H1 (cell line): ENCODE results near the gene POTEF. TPM values are rescaled to one million over a fixed set of nuclear protein-coding genes. Genes with fewer than 3 reads are reported as not detected.
"Not testable (repeated sequence)": the region's sequence is repeated elsewhere in the genome, so short reads cannot be mapped to it uniquely, and the experiment has no call there.

Experiments
- CTCF ChIA-PET: fragments of 300-600 bp; sonication (Branson Sonifier 250); formaldehyde crosslinking; loops from one replicate; lab custom pipeline; 2021; ENCODE audit not compliant: partially characterized antibody; lab: Charles Lee
- POLR2A ChIA-PET: fragments of 300-600 bp; sonication (Branson Sonifier 250); formaldehyde crosslinking; loops from one replicate; lab custom pipeline; 2021; ENCODE audit warnings: inconsistent platforms; ENCODE audit not compliant: partially characterized antibody; lab: Charles Lee
- DNase-seq, 2 experiments: peaks; one replicate each; pipeline versions ENCODE4 v3.0.0 to v3.0.0-alpha.2; 2010 to 2022; ENCODE audit warnings: low spot score in 2 of 2, low read depth in 1 of 2, mixed read lengths in 1 of 2
- FAIRE-seq: peaks from 2 replicates; lab custom pipeline; 2011; peaks lifted over from hg19 to GRCh38; lab: Jason Lieb, UNC
- H2AFZ ChIP-seq: 2 replicates; pipeline ENCODE4 v1.8.1; 2012; ENCODE audit warnings: low read length, inconsistent platforms
- H2AK5ac ChIP-seq: 2 replicates; pipeline ENCODE4 v1.6.1; 2013; ENCODE audit warnings: low read depth, low read length
- H2BK120ac ChIP-seq: replicated peaks from 2 replicates; pipeline ENCODE3; 2013; ENCODE audit warnings: low read depth, low read length, inconsistent platforms
- H2BK12ac ChIP-seq: 2 replicates; pipeline ENCODE4 v1.6.1; 2013; ENCODE audit warnings: low read depth, low read length
- H2BK15ac ChIP-seq: 2 replicates; pipeline ENCODE4 v1.6.1; 2013; ENCODE audit warnings: low read length
- H2BK20ac ChIP-seq: 2 replicates; pipeline ENCODE4 v1.6.1; 2013; ENCODE audit warnings: low read length
- H2BK5ac ChIP-seq: 2 replicates; pipeline ENCODE4 v1.6.1; 2013; ENCODE audit warnings: low read depth, low read length
- H3K14ac ChIP-seq: 2 replicates; pipeline ENCODE4 v1.6.1; 2013; ENCODE audit warnings: inconsistent platforms; ENCODE audit not compliant: insufficient read length
- H3K18ac ChIP-seq: 2 replicates; pipeline ENCODE4 v1.6.1; 2013; ENCODE audit warnings: low read length; ENCODE audit errors: extremely low read depth
- H3K23ac ChIP-seq: 2 replicates; pipeline ENCODE4 v1.6.1; 2013; ENCODE audit warnings: inconsistent platforms; ENCODE audit not compliant: insufficient read length
- H3K23me2 ChIP-seq: 2 replicates; pipeline ENCODE4 v1.6.1; 2013; ENCODE audit warnings: low read depth, low read length
- H3K27ac ChIP-seq: 2 replicates; pipeline ENCODE4 v1.6.1; 2011; ENCODE audit warnings: low read depth, low read length, inconsistent platforms
- H3K27me3 ChIP-seq, 4 experiments: replicated peaks in 1 of 4; 1 replicate in 1 of 4; 2 replicates in 3 of 4; pipeline versions ENCODE4 v1.6.1 to v1.8.1; 2011 to 2013; ENCODE audit warnings: low read length in 3 of 4, mild to moderate bottlenecking in 3 of 4, inconsistent platforms in 2 of 4, mixed read lengths in 2 of 4, moderate library complexity in 1 of 4; ENCODE audit not compliant: control insufficient read depth in 3 of 4, insufficient read depth in 3 of 4; ENCODE audit errors: extremely low read depth in 1 of 4
- H3K36me3 ChIP-seq, 4 experiments: 2 replicates each; pipeline versions ENCODE4 v1.6.1 to v1.8.1; 2011 to 2013; ENCODE audit warnings: mild to moderate bottlenecking in 4 of 4, low read length in 3 of 4, moderate library complexity in 2 of 4, control low read depth in 1 of 4, inconsistent platforms in 1 of 4; ENCODE audit not compliant: insufficient read depth in 4 of 4, control insufficient read depth in 2 of 4
- H3K4ac ChIP-seq: replicated peaks from 2 replicates; pipeline ENCODE3; 2013; ENCODE audit warnings: low read length, low read depth, mixed read lengths, inconsistent platforms; ENCODE audit not compliant: insufficient read length
- H3K4me1 ChIP-seq, 4 experiments: replicated peaks in 1 of 4; 1 replicate in 1 of 4; 2 replicates in 3 of 4; pipeline versions ENCODE4 v1.6.1 to v1.8.1; 2011 to 2013; ENCODE audit warnings: low read length in 3 of 4, inconsistent platforms in 2 of 4, mixed read lengths in 1 of 4; ENCODE audit not compliant: insufficient read depth in 4 of 4, control insufficient read depth in 3 of 4
- H3K4me2 ChIP-seq, 2 experiments: 2 replicates each; pipeline versions ENCODE4 v1.6.1 to v1.8.1; 2011 to 2013; ENCODE audit warnings: low read depth in 2 of 2, low read length in 2 of 2, control low read depth in 1 of 2, inconsistent platforms in 1 of 2, mild to moderate bottlenecking in 1 of 2; ENCODE audit not compliant: insufficient read depth in 1 of 2
- H3K4me3 ChIP-seq, 4 experiments: fragments of 200-600, 300-600 bp in 1 of 4; sonication (generic), shearing (Covaris generic), sonication (Bioruptor Twin) in 1 of 4; 2 replicates each; pipeline versions ENCODE4 v1.5.1 to v1.8.1; 2011 to 2016; ENCODE audit warnings: low read length in 4 of 4, low read depth in 3 of 4, control low read depth in 2 of 4, inconsistent platforms in 2 of 4, mild to moderate bottlenecking in 2 of 4, mixed read lengths in 1 of 4, moderate library complexity in 1 of 4; ENCODE audit not compliant: insufficient read depth in 2 of 4; ENCODE audit errors: extremely low read depth in 1 of 4
- H3K56ac ChIP-seq: replicated peaks from 2 replicates; pipeline ENCODE3; 2013; ENCODE audit warnings: low read depth, mild to moderate bottlenecking, mixed read lengths, low read length, inconsistent platforms; ENCODE audit not compliant: insufficient read length
- H3K79me1 ChIP-seq: 2 replicates; pipeline ENCODE4 v1.6.1; 2013; ENCODE audit warnings: low read depth, low read length, control low read depth
- H3K79me2 ChIP-seq, 2 experiments: 2 replicates each; pipeline versions ENCODE4 v1.6.1 to v1.8.1; 2012 to 2013; ENCODE audit warnings: low read length in 2 of 2, mild to moderate bottlenecking in 2 of 2, inconsistent platforms in 1 of 2; ENCODE audit not compliant: insufficient read depth in 2 of 2, control insufficient read depth in 1 of 2
- H3K9ac ChIP-seq, 4 experiments: replicated peaks in 1 of 4; 1 replicate in 1 of 4; 2 replicates in 3 of 4; pipeline versions ENCODE4 v1.6.1 to v1.8.1; 2011 to 2013; ENCODE audit warnings: low read depth in 3 of 4, low read length in 3 of 4, control low read depth in 2 of 4, mild to moderate bottlenecking in 2 of 4, moderate library complexity in 2 of 4, inconsistent platforms in 1 of 4; ENCODE audit errors: extremely low read depth in 1 of 4
- H3K9me3 ChIP-seq, 2 experiments: 2 replicates each; pipeline versions ENCODE4 v1.6.1 to v1.8.1; 2012 to 2013; ENCODE audit warnings: mild to moderate bottlenecking in 2 of 2, moderate library complexity in 2 of 2, control low read depth in 1 of 2, inconsistent platforms in 1 of 2, low read depth in 1 of 2, low read length in 1 of 2, mixed read lengths in 1 of 2; ENCODE audit not compliant: insufficient read depth in 2 of 2
- H4K20me1 ChIP-seq, 2 experiments: replicated peaks in 1 of 2; 2 replicates each; pipeline versions ENCODE3 to v1.8.1; 2011 to 2013; ENCODE audit warnings: inconsistent platforms in 2 of 2, low read length in 2 of 2, mild to moderate bottlenecking in 1 of 2; ENCODE audit not compliant: insufficient read depth in 2 of 2, control insufficient read depth in 1 of 2
- H4K5ac ChIP-seq: 2 replicates; pipeline ENCODE4 v1.6.1; 2013; ENCODE audit warnings: low read length, low read depth, mixed read lengths, inconsistent platforms; ENCODE audit not compliant: insufficient read length
- H4K8ac ChIP-seq: 2 replicates; pipeline ENCODE4 v1.8.0; 2013; ENCODE audit warnings: mild to moderate bottlenecking, moderate library complexity, low read length, inconsistent platforms; ENCODE audit not compliant: insufficient read depth; ENCODE audit errors: extremely low read depth
- H4K91ac ChIP-seq: replicated peaks from 2 replicates; pipeline ENCODE3; 2013; ENCODE audit warnings: low read length, mixed read lengths, inconsistent platforms; ENCODE audit not compliant: insufficient read length
- WGBS, 2 experiments: shearing (Covaris generic) in 1 of 2; methylation state at CpG; one replicate each; pipeline versions ENCODE4 v1.1.6 to v1.1.7; 2013 to 2015; ENCODE audit warnings: low lambda C conversion rate in 2 of 2, mixed read lengths in 2 of 2, inconsistent platforms in 1 of 2, low coverage in 1 of 2, missing lambda C conversion rate in 1 of 2; ENCODE audit not compliant: insufficient replicate concordance in 2 of 2, insufficient coverage in 1 of 2, insufficient read length in 1 of 2; ENCODE audit errors: extremely low coverage in 1 of 2, missing lambda C conversion rate in 1 of 2; 5-methylcytosine and 5-hydroxymethylcytosine counted together
- polyA plus RNA-seq, 7 experiments: library from polyadenylated mRNA; depleted of rRNA in 3 of 7; stranded (reverse) in 5 of 7; unstranded in 2 of 7; fragments of >200 nt in 5 of 7; fragments of 200-250 nt in 2 of 7; gene quantifications; 1 replicate in 5 of 7; 2 replicates in 1 of 7; 4 replicates in 1 of 7; pipeline versions ENCODE4 v1.2.1 to v1.2.3, GENCODE V29; 2011 to 2013; ENCODE audit warnings: missing spikeins in 2 of 7, mixed read lengths in 2 of 7
- total RNA-seq: library from RNA; stranded (reverse); fragmentation: NEBNext Ultra II Directional; extraction: Animal tissue kit (Norgen Biotek cat#: 25700); gene quantifications from 2 replicates; pipeline ENCODE4 v1.2.1, GENCODE V29; 2021

The POTEF gene
- total and polyA plus RNA-seq, 2 of the 8 experiments (the other 6 are each of a cell fraction or from before 2014, with no cell fraction given): 0.24 to 0.36 TPM

GRCh38 chr2:130140516-130140915, 11.5 kb upstream of the POTEF start:
- H4K8ac ChIP-seq, H2AK5ac ChIP-seq, POLR2A ChIA-PET, H2BK120ac ChIP-seq, H4K91ac ChIP-seq, CTCF ChIA-PET, FAIRE-seq, H2BK20ac ChIP-seq, H4K20me1 ChIP-seq, H3K23me2 ChIP-seq, H3K4ac ChIP-seq, H2BK5ac ChIP-seq, H3K18ac ChIP-seq, H3K4me3 ChIP-seq, H3K79me2 ChIP-seq, H3K4me1 ChIP-seq, H3K23ac ChIP-seq, H3K56ac ChIP-seq, H3K9me3 ChIP-seq, H3K9ac ChIP-seq, H2BK12ac ChIP-seq, H2AFZ ChIP-seq, H3K14ac ChIP-seq, H3K27me3 ChIP-seq, H2BK15ac ChIP-seq, H3K27ac ChIP-seq, H3K79me1 ChIP-seq, H4K5ac ChIP-seq, H3K4me2 ChIP-seq, H3K36me3 ChIP-seq: not testable (repeated sequence)
- 89% methylated on average over 6 of the region's 7 CpGs; no CpG with 5 or more reads in 1 of the 2 experiments for WGBS, 2 experiments
- peak in 1 of 2 experiments; percentile 19 for DNase-seq
